ENCODE data around the gene GCGR. TPM values are rescaled to one million over a fixed set of nuclear protein-coding genes. Genes with fewer than 3 reads are reported as not detected.

The GCGR gene
- total RNA-seq, 1 experiment from 2014 or later: 1.6 TPM

DNA sequence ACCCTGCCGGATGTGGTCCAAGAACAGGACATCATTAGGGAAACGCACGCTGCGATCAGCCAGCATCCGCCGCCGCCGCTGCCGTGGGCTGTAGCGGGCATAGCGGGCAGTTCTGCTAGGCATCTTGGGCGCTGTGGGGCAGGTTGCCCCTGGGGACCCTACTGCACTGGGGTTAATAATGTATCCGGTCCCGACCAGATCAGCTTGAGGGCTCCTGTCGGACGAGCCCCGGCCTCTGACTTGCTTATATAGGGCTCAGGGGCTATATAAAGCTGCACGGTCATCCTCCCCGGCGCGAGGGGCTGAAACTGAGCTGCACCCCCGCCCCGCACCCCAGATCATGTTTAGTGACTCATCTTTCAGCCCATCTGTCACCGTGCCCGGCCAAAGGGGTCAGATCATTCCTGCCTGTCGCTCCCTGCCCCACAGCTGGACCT lies 30.9 kb downstream of the GCGR start, which contains the start of gene PPP1R27:
Gene PPP1R27, minus strand, starts transcription at position 220 of the 437 bp plus-strand sequence. Its CDS starts 97 bp downstream, at position 123.
- Histone ChIP-seq H3K27me3 (ENCODE audit: control insufficient read depth, insufficient read depth, low read length) (no peaks in the 10 kb centered on the region), H3K9me3 (ENCODE audit: control insufficient read depth, insufficient read depth, low read depth, low read length) (no peaks in the 10 kb centered on the region), H3K27ac (ENCODE audit: low read length) (peak within 1 kb of the TSS; percentile 91), H3K36me3 (ENCODE audit: control insufficient read depth, insufficient read depth, low read length) (no peaks in the 10 kb centered on the region; the same call in 1 of the 2 replicates), H3K4me3 (ENCODE audit: low read depth in 2 of 2, low read length in 2 of 2) (peak within 1 kb of the TSS; percentile 60 to 72), H3K4me1 (ENCODE audit: control insufficient read depth, insufficient read depth, low read length) (peaks cover 12% of the 10 kb centered on the region)
- in situ Hi-C loops (cut with HindIII; ENCODE audit: low pct_unique_long_range_greater_than_20kb, low sequenced_read_pairs): no loop called here
- DNase-seq (ENCODE audit: low read depth, low spot score) (no peak), ATAC-seq (no peak)
- TF ChIP-seq POLR2AphosphoS5 (IDR thresholded peaks at IDR 0.05; ENCODE audit: low read depth, low read length) (no peak), SIN3A (IDR thresholded peaks at IDR 0.05; ENCODE audit: borderline replicate concordance, insufficient read depth, low read depth, low read length) (no peak), TCF7L2 (IDR thresholded peaks at IDR 0.05; ENCODE audit: low read depth, low read length) (no peak)
- TF ChIP-seq, protein P1, sequence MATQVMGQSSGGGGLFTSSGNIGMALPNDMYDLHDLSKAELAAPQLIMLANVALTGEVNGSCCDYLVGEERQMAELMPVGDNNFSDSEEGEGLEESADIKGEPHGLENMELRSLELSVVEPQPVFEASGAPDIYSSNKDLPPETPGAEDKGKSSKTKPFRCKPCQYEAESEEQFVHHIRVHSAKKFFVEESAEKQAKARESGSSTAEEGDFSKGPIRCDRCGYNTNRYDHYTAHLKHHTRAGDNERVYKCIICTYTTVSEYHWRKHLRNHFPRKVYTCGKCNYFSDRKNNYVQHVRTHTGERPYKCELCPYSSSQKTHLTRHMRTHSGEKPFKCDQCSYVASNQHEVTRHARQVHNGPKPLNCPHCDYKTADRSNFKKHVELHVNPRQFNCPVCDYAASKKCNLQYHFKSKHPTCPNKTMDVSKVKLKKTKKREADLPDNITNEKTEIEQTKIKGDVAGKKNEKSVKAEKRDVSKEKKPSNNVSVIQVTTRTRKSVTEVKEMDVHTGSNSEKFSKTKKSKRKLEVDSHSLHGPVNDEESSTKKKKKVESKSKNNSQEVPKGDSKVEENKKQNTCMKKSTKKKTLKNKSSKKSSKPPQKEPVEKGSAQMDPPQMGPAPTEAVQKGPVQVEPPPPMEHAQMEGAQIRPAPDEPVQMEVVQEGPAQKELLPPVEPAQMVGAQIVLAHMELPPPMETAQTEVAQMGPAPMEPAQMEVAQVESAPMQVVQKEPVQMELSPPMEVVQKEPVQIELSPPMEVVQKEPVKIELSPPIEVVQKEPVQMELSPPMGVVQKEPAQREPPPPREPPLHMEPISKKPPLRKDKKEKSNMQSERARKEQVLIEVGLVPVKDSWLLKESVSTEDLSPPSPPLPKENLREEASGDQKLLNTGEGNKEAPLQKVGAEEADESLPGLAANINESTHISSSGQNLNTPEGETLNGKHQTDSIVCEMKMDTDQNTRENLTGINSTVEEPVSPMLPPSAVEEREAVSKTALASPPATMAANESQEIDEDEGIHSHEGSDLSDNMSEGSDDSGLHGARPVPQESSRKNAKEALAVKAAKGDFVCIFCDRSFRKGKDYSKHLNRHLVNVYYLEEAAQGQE (IDR thresholded peaks at IDR 0.05; ENCODE audit: insufficient read depth in 1 of 2, low read depth in 2 of 2, low read length in 1 of 2): no peak
- TF ChIP-seq, protein P2, sequence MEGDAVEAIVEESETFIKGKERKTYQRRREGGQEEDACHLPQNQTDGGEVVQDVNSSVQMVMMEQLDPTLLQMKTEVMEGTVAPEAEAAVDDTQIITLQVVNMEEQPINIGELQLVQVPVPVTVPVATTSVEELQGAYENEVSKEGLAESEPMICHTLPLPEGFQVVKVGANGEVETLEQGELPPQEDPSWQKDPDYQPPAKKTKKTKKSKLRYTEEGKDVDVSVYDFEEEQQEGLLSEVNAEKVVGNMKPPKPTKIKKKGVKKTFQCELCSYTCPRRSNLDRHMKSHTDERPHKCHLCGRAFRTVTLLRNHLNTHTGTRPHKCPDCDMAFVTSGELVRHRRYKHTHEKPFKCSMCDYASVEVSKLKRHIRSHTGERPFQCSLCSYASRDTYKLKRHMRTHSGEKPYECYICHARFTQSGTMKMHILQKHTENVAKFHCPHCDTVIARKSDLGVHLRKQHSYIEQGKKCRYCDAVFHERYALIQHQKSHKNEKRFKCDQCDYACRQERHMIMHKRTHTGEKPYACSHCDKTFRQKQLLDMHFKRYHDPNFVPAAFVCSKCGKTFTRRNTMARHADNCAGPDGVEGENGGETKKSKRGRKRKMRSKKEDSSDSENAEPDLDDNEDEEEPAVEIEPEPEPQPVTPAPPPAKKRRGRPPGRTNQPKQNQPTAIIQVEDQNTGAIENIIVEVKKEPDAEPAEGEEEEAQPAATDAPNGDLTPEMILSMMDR (IDR thresholded peaks at IDR 0.05): no peak
- ChIA-PET CTCF (no interaction called here), POLR2A (no interaction called here)
- BruUV-seq (replicated peaks): no TSS peak
- intact Hi-C loops (cut with micrococcal nuclease; ENCODE audit: unreplicated experiment): no loop called here

DNA sequence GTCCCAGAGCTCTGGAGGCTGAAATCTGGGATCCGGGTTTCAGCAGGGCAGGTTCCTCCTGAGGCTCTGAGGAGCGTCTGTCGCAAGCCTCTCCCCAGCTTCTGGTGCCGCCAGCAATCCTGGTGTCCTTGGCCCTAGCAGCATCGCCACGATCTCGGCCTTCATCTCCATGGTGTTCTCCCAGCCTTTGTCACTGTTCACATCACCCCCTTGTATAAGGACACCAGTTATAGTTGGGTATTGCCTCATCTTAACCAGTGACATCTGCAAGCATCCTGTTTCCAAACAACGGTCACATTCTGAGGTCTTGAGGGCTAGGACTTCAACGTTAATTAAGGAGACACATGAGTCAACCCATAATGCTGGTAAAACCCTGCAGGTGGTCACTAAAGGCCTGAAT lies 33.7 kb downstream of the GCGR start:
- BruUV-seq (replicated peaks): no TSS peak
- Histone ChIP-seq H3K27ac (ENCODE audit: low read length) (no peak overlapping the region), H3K4me1 (ENCODE audit: control insufficient read depth, insufficient read depth, low read length) (peaks cover 4% of the 10 kb centered on the region; the same call in 1 of the 2 replicates), H3K36me3 (ENCODE audit: control insufficient read depth, insufficient read depth, low read length) (no peaks in the 10 kb centered on the region; the same call in 1 of the 2 replicates), H3K9me3 (ENCODE audit: control insufficient read depth, insufficient read depth, low read depth, low read length) (no peaks in the 10 kb centered on the region), H3K27me3 (ENCODE audit: control insufficient read depth, insufficient read depth, low read length) (no peaks in the 10 kb centered on the region), H3K4me3 (ENCODE audit: low read depth in 2 of 2, low read length in 2 of 2) (no peak overlapping the region)
- DNase-seq (ENCODE audit: low read depth, low spot score) (no peak), ATAC-seq (no peak)
- intact Hi-C loops (cut with micrococcal nuclease; ENCODE audit: unreplicated experiment) (no loop called here), in situ Hi-C loops (cut with HindIII; ENCODE audit: low pct_unique_long_range_greater_than_20kb, low sequenced_read_pairs) (no loop called here)
- ChIA-PET POLR2A (interaction anchor here (0.6 kb wide), 1 partner anchor 36 kb away, joined by 3 read pairs; no protein-coding TSS in a partner anchor), CTCF (no interaction called here)
- TF ChIP-seq, protein P1 (IDR thresholded peaks at IDR 0.05; ENCODE audit: insufficient read depth in 1 of 2, low read depth in 2 of 2, low read length in 1 of 2): no peak
- no peak for TF ChIP-seq TCF7L2 (IDR thresholded peaks at IDR 0.05; ENCODE audit: low read depth, low read length)
- TF ChIP-seq, protein P2 (IDR thresholded peaks at IDR 0.05): no peak
- no peak for TF ChIP-seq SIN3A (IDR thresholded peaks at IDR 0.05; ENCODE audit: borderline replicate concordance, insufficient read depth, low read depth, low read length)
- no peak for TF ChIP-seq POLR2AphosphoS5 (IDR thresholded peaks at IDR 0.05; ENCODE audit: low read depth, low read length)

Measured in Panc1 (cell line).